HepG2 (cell line): ENCODE results near the gene TET2. TPM values are rescaled to one million over a fixed set of nuclear protein-coding genes. Genes with fewer than 3 reads are reported as not detected.
A peak's percentile ranks its signal among the peaks of the same experiment; 100 is the strongest.

ENCODE experiments used
- FOXA3 ChIP-seq: IDR thresholded peaks from 2 replicates; pipeline ENCODE4 v1.6.1; 2016; ENCODE audit warnings: missing genetic modification reagents, missing compliant biosample characterization
- HMG20B ChIP-seq: conservative IDR thresholded peaks from 2 replicates; pipeline ENCODE4 v1.6.1; 2016; ENCODE audit warnings: missing genetic modification reagents, missing compliant biosample characterization
- HNF4G ChIP-seq, 2 experiments: sonication (generic) in 1 of 2; formaldehyde crosslinking in 1 of 2; IDR thresholded peaks; 2 replicates each; pipeline versions ENCODE4 v1.4.0 to v1.6.1; 2011 to 2020; ENCODE audit warnings: borderline replicate concordance in 2 of 2, low read depth in 2 of 2, mild to moderate bottlenecking in 2 of 2, low read length in 1 of 2, missing genetic modification reagents in 1 of 2, moderate library complexity in 1 of 2
- HNRNPLL ChIP-seq: fragments of 200-400 bp; formaldehyde crosslinking; IDR thresholded peaks from 2 replicates; pipeline ENCODE4 v1.6.1; 2017; ENCODE audit warnings: mild to moderate bottlenecking, low read depth, low read length; ENCODE audit not compliant: poor library complexity, severe bottlenecking
- HNRNPUL1 ChIP-seq: fragments of 200-400 bp; formaldehyde crosslinking; IDR thresholded peaks from 2 replicates; pipeline ENCODE4 v1.6.1; 2017; ENCODE audit warnings: low read depth, mild to moderate bottlenecking, low read length, moderate library complexity
- ISX ChIP-seq: sonication (generic); formaldehyde crosslinking; conservative IDR thresholded peaks from 2 replicates; pipeline ENCODE4 v1.5.0; 2020; ENCODE audit warnings: missing genetic modification reagents
- PAF1 ChIP-seq: IDR thresholded peaks from 2 replicates; pipeline ENCODE4 v1.6.1; 2016; ENCODE audit warnings: missing genetic modification reagents, missing compliant biosample characterization
- PHB2 ChIP-seq: fragments of 450-650 bp; IDR thresholded peaks from 2 replicates; pipeline ENCODE4 v1.6.1; 2018; ENCODE audit not compliant: partially characterized antibody
- PHF8 ChIP-seq: sonication (generic); formaldehyde crosslinking; IDR thresholded peaks from 2 replicates; pipeline ENCODE4 v1.5.0; 2020; ENCODE audit warnings: missing genetic modification reagents
- SRF ChIP-seq: IDR thresholded peaks from 2 replicates; pipeline ENCODE4 v1.6.1; 2011; ENCODE audit warnings: mild to moderate bottlenecking, low read depth, low read length, moderate library complexity
- STAT5B ChIP-seq: sonication (generic); formaldehyde crosslinking; IDR thresholded peaks from 2 replicates; pipeline ENCODE4 v1.4.0; 2020; ENCODE audit warnings: missing genetic modification reagents
- TAF1 ChIP-seq: sonication (generic); formaldehyde crosslinking; IDR thresholded peaks from 2 replicates; pipeline ENCODE4 v1.4.0; 2020; ENCODE audit warnings: missing genetic modification reagents
- TEAD3 ChIP-seq: optimal IDR thresholded peaks from 2 replicates; pipeline ENCODE3; 2016; ENCODE audit warnings: borderline replicate concordance
- ZBTB7B ChIP-seq: sonication (generic); formaldehyde crosslinking; IDR thresholded peaks from 2 replicates; pipeline ENCODE4 v1.4.0; 2020; ENCODE audit warnings: missing genetic modification reagents
- ZFAT ChIP-seq: sonication (generic); formaldehyde crosslinking; conservative IDR thresholded peaks from 2 replicates; pipeline ENCODE4 v1.8.1; 2023; ENCODE audit warnings: missing genetic modification reagents, inconsistent platforms
- ZNF317 ChIP-seq: sonication (generic); formaldehyde crosslinking; IDR thresholded peaks from 2 replicates; pipeline ENCODE4 v1.5.0; 2020; ENCODE audit warnings: mild to moderate bottlenecking, missing genetic modification reagents
- ZNF446 ChIP-seq: sonication (generic); formaldehyde crosslinking; IDR thresholded peaks from 2 replicates; pipeline ENCODE4 v1.5.0; 2020; ENCODE audit warnings: mild to moderate bottlenecking, missing genetic modification reagents
- ZNF557 ChIP-seq: sonication (generic); formaldehyde crosslinking; IDR thresholded peaks from 2 replicates; pipeline ENCODE4 v1.4.0; 2020; ENCODE audit warnings: missing genetic modification reagents
- ZNF614 ChIP-seq: IDR thresholded peaks from 2 replicates; pipeline ENCODE4 v1.6.1; 2018; ENCODE audit warnings: missing biosample characterization, missing genetic modification reagents, inconsistent platforms, borderline replicate concordance
- ZNF629 ChIP-seq: sonication (generic); formaldehyde crosslinking; conservative IDR thresholded peaks from 2 replicates; pipeline ENCODE4 v1.5.0; 2020; ENCODE audit warnings: missing genetic modification reagents
- ZNF850 ChIP-seq: sonication (generic); formaldehyde crosslinking; conservative IDR thresholded peaks from 2 replicates; pipeline ENCODE4 v1.9.0; 2021; ENCODE audit warnings: mild to moderate bottlenecking, missing genetic modification reagents
- polyA plus RNA-seq, 8 experiments: library from polyadenylated mRNA; depleted of rRNA in 3 of 8; stranded (reverse) in 7 of 8; unstranded in 1 of 8; fragments of >200 nt; fragmentation: Illumina TruSeq in 4 of 8; extraction: Trizol in 4 of 8; gene quantifications; 2 replicates each; pipeline versions ENCODE4 v1.2.1 to v1.2.3, GENCODE V29; 2011 to 2016; ENCODE audit warnings: low read depth in 4 of 8, missing spikeins in 1 of 8, mixed read lengths in 1 of 8; ENCODE audit not compliant: insufficient read depth in 1 of 8
- total RNA-seq, 5 experiments: library from RNA; depleted of rRNA; stranded (reverse); fragments of >200 nt; fragmentation: Illumina TruSeq; extraction: Trizol; gene quantifications; 2 replicates each; pipeline ENCODE4 v1.2.3, GENCODE V29; 2016; ENCODE audit warnings: low read depth in 1 of 5
- TF ChIP-seq, protein P1 (sequence below): sonication (generic); formaldehyde crosslinking; IDR thresholded peaks from 2 replicates; pipeline ENCODE4 v1.4.0; 2020; ENCODE audit warnings: low read depth, missing genetic modification reagents
- TF ChIP-seq, protein P2 (sequence below): sonication (generic); formaldehyde crosslinking; IDR thresholded peaks from 2 replicates; pipeline ENCODE4 v1.4.0; 2020; ENCODE audit warnings: missing genetic modification reagents
- TF ChIP-seq, protein P3 (sequence below): fragments of 450-650 bp; IDR thresholded peaks from 2 replicates; pipeline ENCODE4 v1.6.1; 2017; ENCODE audit warnings: mild to moderate bottlenecking

TET2 gene
- total and polyA plus RNA-seq, 2 of the 13 experiments (the other 11 are each of a cell fraction or from before 2014, with no cell fraction given) = 4.7 to 4.8 TPM

DNA sequence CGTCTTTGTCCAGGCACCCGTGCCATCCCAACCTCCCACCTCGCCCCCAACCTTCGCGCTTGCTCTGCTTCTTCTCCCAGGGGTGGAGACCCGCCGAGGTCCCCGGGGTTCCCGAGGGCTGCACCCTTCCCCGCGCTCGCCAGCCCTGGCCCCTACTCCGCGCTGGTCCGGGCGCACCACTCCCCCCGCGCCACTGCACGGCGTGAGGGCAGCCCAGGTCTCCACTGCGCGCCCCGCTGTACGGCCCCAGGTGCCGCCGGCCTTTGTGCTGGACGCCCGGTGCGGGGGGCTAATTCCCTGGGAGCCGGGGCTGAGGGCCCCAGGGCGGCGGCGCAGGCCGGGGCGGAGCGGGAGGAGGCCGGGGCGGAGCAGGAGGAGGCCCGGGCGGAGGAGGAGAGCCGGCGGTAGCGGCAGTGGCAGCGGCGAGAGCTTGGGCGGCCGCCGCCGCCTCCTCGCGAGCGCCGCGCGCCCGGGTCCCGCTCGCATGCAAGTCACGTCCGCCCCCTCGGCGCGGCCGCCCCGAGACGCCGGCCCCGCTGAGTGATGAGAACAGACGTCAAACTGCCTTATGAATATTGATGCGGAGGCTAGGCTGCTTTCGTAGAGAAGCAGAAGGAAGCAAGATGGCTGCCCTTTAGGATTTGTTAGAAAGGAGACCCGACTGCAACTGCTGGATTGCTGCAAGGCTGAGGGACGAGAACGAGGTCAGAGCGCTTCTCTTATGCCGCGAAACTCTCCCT, at the start of gene TET2 (continued):
- no peak for TF ChIP-seq ZNF614 (CRISPR knock-in tag)
- TF ChIP-seq HNRNPLL = peak; percentile 66
- peak; percentile 64 for TF ChIP-seq TAF1 (CRISPR knock-in tag)
- TF ChIP-seq ZNF629 (CRISPR knock-in tag) = no peak
- TF ChIP-seq TEAD3 (CRISPR knock-in tag) = peak; percentile 42
- TF ChIP-seq, protein P1, sequence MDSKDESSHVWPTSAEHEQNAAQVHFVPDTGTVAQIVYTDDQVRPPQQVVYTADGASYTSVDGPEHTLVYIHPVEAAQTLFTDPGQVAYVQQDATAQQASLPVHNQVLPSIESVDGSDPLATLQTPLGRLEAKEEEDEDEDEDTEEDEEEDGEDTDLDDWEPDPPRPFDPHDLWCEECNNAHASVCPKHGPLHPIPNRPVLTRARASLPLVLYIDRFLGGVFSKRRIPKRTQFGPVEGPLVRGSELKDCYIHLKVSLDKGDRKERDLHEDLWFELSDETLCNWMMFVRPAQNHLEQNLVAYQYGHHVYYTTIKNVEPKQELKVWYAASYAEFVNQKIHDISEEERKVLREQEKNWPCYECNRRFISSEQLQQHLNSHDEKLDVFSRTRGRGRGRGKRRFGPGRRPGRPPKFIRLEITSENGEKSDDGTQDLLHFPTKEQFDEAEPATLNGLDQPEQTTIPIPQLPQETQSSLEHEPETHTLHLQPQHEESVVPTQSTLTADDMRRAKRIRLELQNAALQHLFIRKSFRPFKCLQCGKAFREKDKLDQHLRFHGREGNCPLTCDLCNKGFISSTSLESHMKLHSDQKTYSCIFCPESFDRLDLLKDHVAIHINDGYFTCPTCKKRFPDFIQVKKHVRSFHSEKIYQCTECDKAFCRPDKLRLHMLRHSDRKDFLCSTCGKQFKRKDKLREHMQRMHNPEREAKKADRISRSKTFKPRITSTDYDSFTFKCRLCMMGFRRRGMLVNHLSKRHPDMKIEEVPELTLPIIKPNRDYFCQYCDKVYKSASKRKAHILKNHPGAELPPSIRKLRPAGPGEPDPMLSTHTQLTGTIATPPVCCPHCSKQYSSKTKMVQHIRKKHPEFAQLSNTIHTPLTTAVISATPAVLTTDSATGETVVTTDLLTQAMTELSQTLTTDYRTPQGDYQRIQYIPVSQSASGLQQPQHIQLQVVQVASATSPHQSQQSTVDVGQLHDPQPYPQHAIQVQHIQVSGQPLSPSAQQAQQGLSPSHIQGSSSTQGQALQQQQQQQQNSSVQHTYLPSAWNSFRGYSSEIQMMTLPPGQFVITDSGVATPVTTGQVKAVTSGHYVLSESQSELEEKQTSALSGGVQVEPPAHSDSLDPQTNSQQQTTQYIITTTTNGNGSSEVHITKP = no peak
- no peak for TF ChIP-seq HNRNPUL1
- TF ChIP-seq SRF = no peak
- TF ChIP-seq ZNF850 (CRISPR knock-in tag) = no peak
- TF ChIP-seq ZNF557 (CRISPR knock-in tag) = no peak
- TF ChIP-seq, protein P2, sequence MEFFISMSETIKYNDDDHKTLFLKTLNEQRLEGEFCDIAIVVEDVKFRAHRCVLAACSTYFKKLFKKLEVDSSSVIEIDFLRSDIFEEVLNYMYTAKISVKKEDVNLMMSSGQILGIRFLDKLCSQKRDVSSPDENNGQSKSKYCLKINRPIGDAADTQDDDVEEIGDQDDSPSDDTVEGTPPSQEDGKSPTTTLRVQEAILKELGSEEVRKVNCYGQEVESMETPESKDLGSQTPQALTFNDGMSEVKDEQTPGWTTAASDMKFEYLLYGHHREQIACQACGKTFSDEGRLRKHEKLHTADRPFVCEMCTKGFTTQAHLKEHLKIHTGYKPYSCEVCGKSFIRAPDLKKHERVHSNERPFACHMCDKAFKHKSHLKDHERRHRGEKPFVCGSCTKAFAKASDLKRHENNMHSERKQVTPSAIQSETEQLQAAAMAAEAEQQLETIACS (CRISPR knock-in tag) = peak; percentile 49; the same call in 1 of the 2 replicates
- TF ChIP-seq ZNF446 (CRISPR knock-in tag) = 0 out of 2 replicates have a peak, but pooled peaks have one; percentile 62
- TF ChIP-seq PAF1 (CRISPR knock-in tag) = no peak
- no peak for TF ChIP-seq HNF4G (IDR thresholded peaks at IDR 0.05; ENCODE audit: borderline replicate concordance, low read depth, low read length)
- no peak for TF ChIP-seq HNF4G (CRISPR knock-in tag; IDR thresholded peaks at IDR 0.05; ENCODE audit: borderline replicate concordance, low read depth)
- no peak for TF ChIP-seq FOXA3 (CRISPR knock-in tag)
- TF ChIP-seq STAT5B (CRISPR knock-in tag) = 0 out of 2 replicates have a peak, but pooled peaks have one; percentile 16
- TF ChIP-seq PHF8 (CRISPR knock-in tag) = peak; percentile 79
- no peak for TF ChIP-seq HMG20B (CRISPR knock-in tag)
- TF ChIP-seq PHB2 = no peak
- no peak for TF ChIP-seq ZBTB7B (CRISPR knock-in tag)
- TF ChIP-seq ZNF317 (CRISPR knock-in tag) = no peak
- no peak for TF ChIP-seq ZFAT (CRISPR knock-in tag)
- TF ChIP-seq, protein P3, sequence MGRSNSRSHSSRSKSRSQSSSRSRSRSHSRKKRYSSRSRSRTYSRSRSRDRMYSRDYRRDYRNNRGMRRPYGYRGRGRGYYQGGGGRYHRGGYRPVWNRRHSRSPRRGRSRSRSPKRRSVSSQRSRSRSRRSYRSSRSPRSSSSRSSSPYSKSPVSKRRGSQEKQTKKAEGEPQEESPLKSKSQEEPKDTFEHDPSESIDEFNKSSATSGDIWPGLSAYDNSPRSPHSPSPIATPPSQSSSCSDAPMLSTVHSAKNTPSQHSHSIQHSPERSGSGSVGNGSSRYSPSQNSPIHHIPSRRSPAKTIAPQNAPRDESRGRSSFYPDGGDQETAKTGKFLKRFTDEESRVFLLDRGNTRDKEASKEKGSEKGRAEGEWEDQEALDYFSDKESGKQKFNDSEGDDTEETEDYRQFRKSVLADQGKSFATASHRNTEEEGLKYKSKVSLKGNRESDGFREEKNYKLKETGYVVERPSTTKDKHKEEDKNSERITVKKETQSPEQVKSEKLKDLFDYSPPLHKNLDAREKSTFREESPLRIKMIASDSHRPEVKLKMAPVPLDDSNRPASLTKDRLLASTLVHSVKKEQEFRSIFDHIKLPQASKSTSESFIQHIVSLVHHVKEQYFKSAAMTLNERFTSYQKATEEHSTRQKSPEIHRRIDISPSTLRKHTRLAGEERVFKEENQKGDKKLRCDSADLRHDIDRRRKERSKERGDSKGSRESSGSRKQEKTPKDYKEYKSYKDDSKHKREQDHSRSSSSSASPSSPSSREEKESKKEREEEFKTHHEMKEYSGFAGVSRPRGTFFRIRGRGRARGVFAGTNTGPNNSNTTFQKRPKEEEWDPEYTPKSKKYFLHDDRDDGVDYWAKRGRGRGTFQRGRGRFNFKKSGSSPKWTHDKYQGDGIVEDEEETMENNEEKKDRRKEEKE = no peak
- no peak for TF ChIP-seq ISX (CRISPR knock-in tag)
